Measurements from ENCODE around the gene FCN1.

FCN1 gene

DNA sequence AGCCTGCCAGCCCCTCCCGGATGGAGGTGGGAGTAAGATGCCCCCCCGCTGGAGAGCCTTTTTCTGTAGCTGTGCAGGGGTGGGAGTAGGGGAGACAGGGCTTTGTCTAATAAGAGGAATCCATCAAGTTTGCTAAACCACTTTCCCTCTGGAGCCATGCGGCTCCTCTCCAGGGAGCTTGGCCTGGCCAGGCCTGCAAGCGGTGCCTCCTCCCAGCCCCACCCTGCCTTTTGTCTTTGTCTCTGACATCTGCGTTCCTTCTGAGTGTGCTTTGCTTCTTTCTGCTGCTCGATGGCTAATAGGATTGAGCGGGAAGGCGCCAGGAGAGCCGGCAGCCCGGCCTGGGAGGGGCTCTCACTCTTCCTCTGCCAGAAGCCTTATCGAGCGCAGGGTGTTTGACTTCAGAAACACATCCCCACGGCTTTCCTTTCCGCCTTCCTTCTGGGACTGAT lies 26.7 kb upstream of the FCN1 start:
- TF ChIP-seq TAF1 (IDR thresholded peaks at IDR 0.05; ENCODE audit: borderline replicate concordance, insufficient read depth, low read length) (no peak), POLR2AphosphoS5 (IDR thresholded peaks at IDR 0.05; ENCODE audit: low read depth, low read length) (no peak), FOXP2 (optimal IDR thresholded peaks at IDR 0.05; ENCODE audit: borderline replicate concordance, extremely low read depth, extremely low read length, insufficient read depth) (no peak), SIN3A (IDR thresholded peaks at IDR 0.05; ENCODE audit: borderline replicate concordance, insufficient read depth, low read length) (no peak)
- TF ChIP-seq, protein P1, sequence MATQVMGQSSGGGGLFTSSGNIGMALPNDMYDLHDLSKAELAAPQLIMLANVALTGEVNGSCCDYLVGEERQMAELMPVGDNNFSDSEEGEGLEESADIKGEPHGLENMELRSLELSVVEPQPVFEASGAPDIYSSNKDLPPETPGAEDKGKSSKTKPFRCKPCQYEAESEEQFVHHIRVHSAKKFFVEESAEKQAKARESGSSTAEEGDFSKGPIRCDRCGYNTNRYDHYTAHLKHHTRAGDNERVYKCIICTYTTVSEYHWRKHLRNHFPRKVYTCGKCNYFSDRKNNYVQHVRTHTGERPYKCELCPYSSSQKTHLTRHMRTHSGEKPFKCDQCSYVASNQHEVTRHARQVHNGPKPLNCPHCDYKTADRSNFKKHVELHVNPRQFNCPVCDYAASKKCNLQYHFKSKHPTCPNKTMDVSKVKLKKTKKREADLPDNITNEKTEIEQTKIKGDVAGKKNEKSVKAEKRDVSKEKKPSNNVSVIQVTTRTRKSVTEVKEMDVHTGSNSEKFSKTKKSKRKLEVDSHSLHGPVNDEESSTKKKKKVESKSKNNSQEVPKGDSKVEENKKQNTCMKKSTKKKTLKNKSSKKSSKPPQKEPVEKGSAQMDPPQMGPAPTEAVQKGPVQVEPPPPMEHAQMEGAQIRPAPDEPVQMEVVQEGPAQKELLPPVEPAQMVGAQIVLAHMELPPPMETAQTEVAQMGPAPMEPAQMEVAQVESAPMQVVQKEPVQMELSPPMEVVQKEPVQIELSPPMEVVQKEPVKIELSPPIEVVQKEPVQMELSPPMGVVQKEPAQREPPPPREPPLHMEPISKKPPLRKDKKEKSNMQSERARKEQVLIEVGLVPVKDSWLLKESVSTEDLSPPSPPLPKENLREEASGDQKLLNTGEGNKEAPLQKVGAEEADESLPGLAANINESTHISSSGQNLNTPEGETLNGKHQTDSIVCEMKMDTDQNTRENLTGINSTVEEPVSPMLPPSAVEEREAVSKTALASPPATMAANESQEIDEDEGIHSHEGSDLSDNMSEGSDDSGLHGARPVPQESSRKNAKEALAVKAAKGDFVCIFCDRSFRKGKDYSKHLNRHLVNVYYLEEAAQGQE (IDR thresholded peaks at IDR 0.05; ENCODE audit: insufficient read depth in 1 of 2, low read depth in 2 of 2, low read length in 2 of 2): no peak

DNA sequence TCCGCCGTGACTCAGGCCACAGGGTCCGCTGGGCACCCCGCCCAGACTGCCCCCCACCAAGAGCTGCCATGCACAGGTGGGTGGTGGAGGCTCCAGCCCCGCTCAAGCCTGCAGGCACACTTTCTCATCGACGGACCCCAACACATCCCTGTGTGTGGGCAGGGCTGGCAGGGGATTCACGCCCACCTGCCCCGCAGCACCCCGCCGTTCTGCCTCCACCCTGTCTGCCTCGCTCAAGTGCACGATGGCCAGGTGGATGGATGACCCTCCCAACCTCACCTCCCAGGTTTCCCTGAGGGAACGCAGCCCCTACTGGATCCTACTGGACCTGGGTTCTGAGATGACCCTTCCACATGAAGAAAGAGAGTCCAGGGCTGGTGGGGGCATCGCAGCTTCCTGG lies 26.1 kb upstream of the FCN1 start:
- TF ChIP-seq SIN3A (IDR thresholded peaks at IDR 0.05; ENCODE audit: borderline replicate concordance, insufficient read depth, low read length) (no peak), TAF1 (IDR thresholded peaks at IDR 0.05; ENCODE audit: borderline replicate concordance, insufficient read depth, low read length) (no peak), FOXP2 (optimal IDR thresholded peaks at IDR 0.05; ENCODE audit: borderline replicate concordance, extremely low read depth, extremely low read length, insufficient read depth) (no peak), POLR2AphosphoS5 (IDR thresholded peaks at IDR 0.05; ENCODE audit: low read depth, low read length) (no peak)
- TF ChIP-seq, protein P1 (IDR thresholded peaks at IDR 0.05; ENCODE audit: insufficient read depth in 1 of 2, low read depth in 2 of 2, low read length in 2 of 2): no peak

DNA sequence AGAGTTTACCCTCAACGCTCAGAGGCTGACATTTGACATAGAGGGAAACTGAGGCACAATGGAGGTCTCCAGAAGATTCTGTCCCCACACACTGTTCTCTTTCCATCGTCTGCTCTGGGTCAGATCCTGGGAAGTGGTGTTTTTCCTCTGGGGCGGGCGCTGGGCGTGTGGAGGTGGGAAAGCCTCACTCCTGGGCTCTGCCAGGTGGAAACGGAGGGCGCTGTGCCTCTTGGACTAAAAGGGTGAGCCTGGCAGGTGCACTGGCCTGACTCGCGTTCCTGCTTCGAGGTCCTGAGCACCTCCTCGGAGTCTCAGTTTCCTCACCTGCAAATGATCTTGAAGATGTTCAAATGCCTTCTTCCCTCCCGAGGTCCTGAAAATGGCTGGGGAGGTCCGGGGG lies 25.7 kb upstream of the FCN1 start:
- TF ChIP-seq, protein P1 (IDR thresholded peaks at IDR 0.05; ENCODE audit: insufficient read depth in 1 of 2, low read depth in 2 of 2, low read length in 2 of 2): no peak
- no peak for TF ChIP-seq TAF1 (IDR thresholded peaks at IDR 0.05; ENCODE audit: borderline replicate concordance, insufficient read depth, low read length)
- no peak for TF ChIP-seq POLR2AphosphoS5 (IDR thresholded peaks at IDR 0.05; ENCODE audit: low read depth, low read length)
- no peak for TF ChIP-seq SIN3A (IDR thresholded peaks at IDR 0.05; ENCODE audit: borderline replicate concordance, insufficient read depth, low read length)
- TF ChIP-seq FOXP2 (optimal IDR thresholded peaks at IDR 0.05; ENCODE audit: borderline replicate concordance, extremely low read depth, extremely low read length, insufficient read depth): no peak

DNA sequence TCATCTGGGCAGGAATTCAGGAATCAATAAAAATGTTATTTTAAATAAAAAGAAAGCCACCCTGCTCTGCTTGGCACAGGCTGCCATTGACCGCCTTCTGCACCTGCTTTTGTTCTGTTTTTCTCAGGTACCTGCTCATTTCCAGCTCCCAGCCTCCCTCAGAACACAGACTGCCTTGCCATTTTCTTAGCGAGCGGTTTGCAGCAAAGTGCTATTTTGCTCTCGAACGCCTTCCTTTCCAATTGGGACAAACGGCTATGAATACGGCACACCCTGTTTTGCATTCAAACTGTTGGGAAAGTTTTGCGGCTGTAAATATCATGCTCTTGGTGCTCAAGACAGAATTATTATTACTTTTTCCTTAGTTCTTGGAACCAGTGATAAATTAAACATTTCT lies 25.1 kb upstream of the FCN1 start:
- TF ChIP-seq TAF1 (IDR thresholded peaks at IDR 0.05; ENCODE audit: borderline replicate concordance, insufficient read depth, low read length) (no peak), POLR2AphosphoS5 (IDR thresholded peaks at IDR 0.05; ENCODE audit: low read depth, low read length) (no peak), SIN3A (IDR thresholded peaks at IDR 0.05; ENCODE audit: borderline replicate concordance, insufficient read depth, low read length) (no peak), FOXP2 (optimal IDR thresholded peaks at IDR 0.05; ENCODE audit: borderline replicate concordance, extremely low read depth, extremely low read length, insufficient read depth) (no peak)
- TF ChIP-seq, protein P1 (IDR thresholded peaks at IDR 0.05; ENCODE audit: insufficient read depth in 1 of 2, low read depth in 2 of 2, low read length in 2 of 2): no peak

Measured in PFSK-1 (cell line).